GM23338 (cell line): ENCODE data around the gene NEURL3. TPM values are rescaled to one million over a fixed set of nuclear protein-coding genes. Genes with fewer than 3 reads are reported as not detected.

ENCODE experiments used
- ATAC-seq: fragments of 200-7000 bp; cut with Tn5 transposase; 3 replicates; pipeline ENCODE4 v1.9.1; 2020
- DNase-seq: peaks from one replicate; pipeline ENCODE4 v3.0.0-alpha.2; 2015; ENCODE audit warnings: low spot score
- H2AFZ ChIP-seq: fragments of 200-600 bp; sonication (generic); 2 replicates; pipeline ENCODE4 v1.8.0; 2016; ENCODE audit warnings: antibody characterized with exemption, mild to moderate bottlenecking, moderate library complexity
- H3F3A ChIP-seq: fragments of 200-600 bp; sonication (generic); replicated peaks from 2 replicates; pipeline ENCODE4 v1.8.0; 2017; ENCODE audit warnings: antibody characterized with exemption, mixed run types, low read depth
- H3K27ac ChIP-seq: fragments of 200-600 bp; sonication (generic); 2 replicates; pipeline ENCODE4 v1.6.1; 2016; ENCODE audit warnings: low read depth
- H3K27me3 ChIP-seq: fragments of 200-600 bp; sonication (generic); 2 replicates; pipeline ENCODE4 v1.8.0; 2016; ENCODE audit warnings: mild to moderate bottlenecking, mixed run types, moderate library complexity; ENCODE audit not compliant: insufficient read depth
- H3K36me3 ChIP-seq: fragments of 200-600 bp; sonication (generic); 2 replicates; pipeline ENCODE4 v1.8.0; 2016; ENCODE audit warnings: mild to moderate bottlenecking; ENCODE audit not compliant: insufficient read depth
- H3K4me1 ChIP-seq: fragments of 200-600 bp; sonication (generic); 2 replicates; pipeline ENCODE4 v1.8.0; 2016; ENCODE audit warnings: mild to moderate bottlenecking, moderate library complexity; ENCODE audit not compliant: insufficient read depth
- H3K4me2 ChIP-seq: fragments of 200-600 bp; sonication (generic); 2 replicates; pipeline ENCODE4 v1.7.1; 2017; ENCODE audit warnings: mixed run types
- H3K4me3 ChIP-seq: fragments of 200-600 bp; sonication (generic); 2 replicates; pipeline ENCODE4 v1.6.1; 2016; ENCODE audit warnings: mixed run types
- H3K79me2 ChIP-seq: fragments of 200-600 bp; sonication (generic); replicated peaks from 2 replicates; pipeline ENCODE4 v1.8.0; 2017; ENCODE audit warnings: mild to moderate bottlenecking; ENCODE audit not compliant: insufficient read depth
- H3K9me2 ChIP-seq: fragments of 200-600 bp; sonication (generic); 2 replicates; pipeline ENCODE4 v1.8.0; 2017; ENCODE audit not compliant: insufficient read depth
- H4K20me1 ChIP-seq: fragments of 200-600 bp; sonication (generic); replicated peaks from 2 replicates; pipeline ENCODE4 v1.8.0; 2017; ENCODE audit warnings: mild to moderate bottlenecking; ENCODE audit not compliant: insufficient read depth
- H3K27ac Mint-ChIP-seq: 2 replicates; pipeline ENCODE4 v1.8.0; 2020; ENCODE audit warnings: inconsistent platforms, mild to moderate bottlenecking, moderate library complexity, mixed read lengths
- H3K27me3 Mint-ChIP-seq: 3 replicates; pipeline ENCODE4 v1.8.0; 2022; ENCODE audit warnings: low read depth, mild to moderate bottlenecking, moderate library complexity, mixed read lengths, inconsistent platforms; ENCODE audit not compliant: insufficient read depth, poor library complexity
- H3K36me3 Mint-ChIP-seq: 3 replicates; pipeline ENCODE4 v1.8.0; 2021; ENCODE audit warnings: low read depth, mild to moderate bottlenecking, inconsistent platforms, moderate library complexity, mixed read lengths
- H3K4me1 Mint-ChIP-seq: 3 replicates; pipeline ENCODE4 v1.8.0; 2020; ENCODE audit warnings: mild to moderate bottlenecking, inconsistent platforms, mixed read lengths
- H3K4me3 Mint-ChIP-seq: 3 replicates; pipeline ENCODE4 v1.8.0; 2021; ENCODE audit warnings: moderate library complexity, mild to moderate bottlenecking, inconsistent platforms, mixed read lengths
- H3K9me3 Mint-ChIP-seq: 3 replicates; pipeline ENCODE4 v1.8.0; 2020; ENCODE audit warnings: moderate library complexity, mild to moderate bottlenecking, inconsistent platforms, mixed read lengths
- EZH2 ChIP-seq: fragments of 200-600 bp; sonication (generic); IDR thresholded peaks from one replicate; pipeline ENCODE4 v1.8.0; 2017; ENCODE audit warnings: antibody characterized with exemption, mild to moderate bottlenecking, low read depth; ENCODE audit not compliant: unreplicated experiment
- EZH2phosphoT487 ChIP-seq: fragments of 200-600 bp; sonication (generic); IDR thresholded peaks from one replicate; pipeline ENCODE4 v1.8.1; 2018; ENCODE audit warnings: antibody characterized with exemption; ENCODE audit not compliant: unreplicated experiment
- NANOG ChIP-seq: IDR thresholded peaks from 2 replicates; pipeline ENCODE4 v1.6.1; 2016; ENCODE audit warnings: antibody characterized with exemption, borderline replicate concordance
- STAT1 ChIP-seq: IDR thresholded peaks from one replicate; pipeline ENCODE4 v1.6.1; 2016; ENCODE audit warnings: antibody characterized with exemption; ENCODE audit not compliant: unreplicated experiment
- ZNF114 ChIP-seq: fragments of 250-450 bp; sonication (Bioruptor Pico); IDR thresholded peaks from 2 replicates; pipeline ENCODE4 v1.5.0; 2020; ENCODE audit warnings: mild to moderate bottlenecking, moderate library complexity
- polyA plus RNA-seq: library from polyadenylated mRNA; unstranded; fragments of >200 nt; fragmentation: Nextera tagmentation; extraction: Ambion mirVana; gene quantifications from 2 replicates; pipeline ENCODE4 v1.2.1, GENCODE V29; 2016
- total RNA-seq: library from RNA; depleted of rRNA; stranded (reverse); fragments of >200 nt; shearing (Covaris generic); gene quantifications from 2 replicates; pipeline ENCODE4 v1.2.3, GENCODE V29; 2014
- TF ChIP-seq, protein P1 (sequence below): IDR thresholded peaks from one replicate; pipeline ENCODE4 v1.6.1; 2018; ENCODE audit warnings: antibody characterized with exemption; ENCODE audit not compliant: unreplicated experiment
- TF ChIP-seq, protein P2 (sequence below): IDR thresholded peaks from 2 replicates; pipeline ENCODE4 v1.6.1; 2016; ENCODE audit warnings: antibody characterized with exemption
- TF ChIP-seq, protein P3 (sequence below), 2 experiments: fragments of 200-600 bp in 1 of 2; sonication (generic) in 1 of 2; conservative IDR thresholded peaks; 2 replicates each; pipeline versions ENCODE4 v1.5.1 to v1.6.1; 2016 to 2017; ENCODE audit warnings: antibody characterized with exemption in 2 of 2, low read depth in 2 of 2, mild to moderate bottlenecking in 2 of 2, moderate library complexity in 1 of 2

Gene NEURL3
- total and polyA plus RNA-seq, 2 experiments from 2014 or later: 0.21 TPM; not detected in 1

DNA sequence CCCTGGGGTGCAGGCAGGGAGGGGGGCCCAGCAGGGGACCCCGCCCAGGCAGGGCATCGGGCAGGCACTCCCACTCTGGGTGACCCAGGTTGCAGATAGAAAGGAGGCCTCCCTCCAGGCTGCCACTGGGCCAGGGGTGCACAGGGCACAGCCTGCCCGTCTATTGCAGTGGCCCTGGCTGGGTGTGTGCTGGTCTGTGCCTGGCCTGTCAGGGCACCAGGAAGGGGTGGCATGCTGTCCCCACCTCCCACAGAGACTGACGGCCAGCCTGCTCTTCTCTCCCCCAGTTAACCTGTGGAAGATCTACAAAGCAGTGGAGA lies 44.3 kb upstream of the NEURL3 start:
- H3K79me2 ChIP-seq: no peaks in the 10 kb centered on the region
- peaks cover 11% of the 10 kb centered on the region for H3K4me1 ChIP-seq
- H3K27ac ChIP-seq: no peak overlapping the region
- H3K4me3 ChIP-seq: no peak overlapping the region
- ATAC-seq: no peak
- H3K27me3 ChIP-seq: no peaks in the 10 kb centered on the region
- Mint-ChIP-seq H3K27me3 (peaks cover 9% of the 10 kb centered on the region), H3K4me3 (no peak overlapping the region), H3K4me1 (peaks cover 23% of the 10 kb centered on the region), H3K36me3 (peaks cover 16% of the 10 kb centered on the region), H3K9me3 (peaks cover 8% of the 10 kb centered on the region; the same call in 2 of the 3 replicates), H3K27ac (no peak overlapping the region)
- TF ChIP-seq ZNF114 (CRISPR knock-in tag): no peak
- peaks cover 10% of the 10 kb centered on the region; the same call in 1 of the 2 replicates for H3K9me2 ChIP-seq
- H3F3A ChIP-seq: peaks cover 8% of the 10 kb centered on the region; the same call in 1 of the 2 replicates
- H3K36me3 ChIP-seq: no peaks in the 10 kb centered on the region
- H4K20me1 ChIP-seq: no peaks in the 10 kb centered on the region
- no peak for DNase-seq
- no peak overlapping the region for H3K4me2 ChIP-seq
- H2AFZ ChIP-seq: no peak overlapping the region

DNA sequence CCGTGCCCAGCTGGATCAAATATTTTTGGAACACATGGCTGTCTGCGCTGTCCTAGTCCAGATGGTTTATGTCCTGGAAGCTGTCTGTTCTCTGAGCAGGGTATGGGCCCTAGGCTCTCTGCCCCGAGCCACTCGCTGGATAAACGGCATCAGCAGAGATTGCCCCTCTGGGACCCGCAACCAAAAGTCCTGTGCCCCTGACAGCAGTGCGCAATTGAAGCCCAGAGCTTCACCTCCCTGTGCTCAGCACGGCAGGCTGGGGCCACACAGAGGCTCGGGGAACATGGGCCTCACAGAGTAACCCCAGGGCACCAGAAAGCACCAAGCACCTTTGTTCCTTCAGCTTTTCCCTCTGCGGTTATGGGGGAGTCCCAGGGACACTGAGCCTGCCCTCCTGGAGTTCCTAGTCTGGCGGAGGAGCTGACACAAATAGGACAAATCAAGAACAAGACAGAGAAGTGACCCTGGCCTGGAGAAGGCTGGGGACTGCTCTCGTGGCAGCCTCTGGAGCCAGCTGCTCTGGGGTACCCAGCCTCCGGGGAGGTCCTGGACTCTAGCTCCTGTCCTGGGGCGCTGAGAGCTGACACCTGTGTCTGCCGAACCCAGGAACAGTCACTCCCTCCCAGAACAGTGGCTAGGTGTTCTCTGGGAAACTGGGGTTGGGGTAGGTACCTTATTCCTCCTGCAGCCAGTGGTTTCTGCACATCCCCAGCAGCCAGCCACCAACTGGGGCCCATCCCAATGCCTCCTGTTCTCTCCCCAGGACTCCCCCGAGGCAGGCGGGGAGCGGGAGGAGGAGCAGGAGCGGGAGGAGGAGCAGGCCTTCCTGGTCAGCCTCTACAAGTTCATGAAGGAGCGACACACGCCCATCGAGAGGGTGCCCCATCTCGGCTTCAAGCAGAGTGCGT lies 43.7 kb upstream of the NEURL3 start:
- no peaks in the 10 kb centered on the region for H3K36me3 ChIP-seq
- DNase-seq (no peak), ATAC-seq (no peak)
- H3K4me3 ChIP-seq: no peak overlapping the region
- no peak overlapping the region for H3K27ac Mint-ChIP-seq
- H3K36me3 Mint-ChIP-seq: peaks cover 18% of the 10 kb centered on the region
- peaks cover 11% of the 10 kb centered on the region for H3K4me1 ChIP-seq
- no peaks in the 10 kb centered on the region for H3K27me3 ChIP-seq
- H2AFZ ChIP-seq: no peak overlapping the region
- no peaks in the 10 kb centered on the region for H3K79me2 ChIP-seq
- H3K27ac ChIP-seq: no peak overlapping the region
- H3F3A ChIP-seq: peaks cover 8% of the 10 kb centered on the region; the same call in 1 of the 2 replicates
- no peaks in the 10 kb centered on the region for H4K20me1 ChIP-seq
- peaks cover 8% of the 10 kb centered on the region; the same call in 2 of the 3 replicates for H3K9me3 Mint-ChIP-seq
- peaks cover 10% of the 10 kb centered on the region; the same call in 1 of the 2 replicates for H3K9me2 ChIP-seq
- H3K27me3 Mint-ChIP-seq: peaks cover 9% of the 10 kb centered on the region
- peaks cover 23% of the 10 kb centered on the region for H3K4me1 Mint-ChIP-seq
- H3K4me2 ChIP-seq: no peak overlapping the region
- H3K4me3 Mint-ChIP-seq: no peak overlapping the region
- no peak for TF ChIP-seq NANOG
- TF ChIP-seq, protein P1, sequence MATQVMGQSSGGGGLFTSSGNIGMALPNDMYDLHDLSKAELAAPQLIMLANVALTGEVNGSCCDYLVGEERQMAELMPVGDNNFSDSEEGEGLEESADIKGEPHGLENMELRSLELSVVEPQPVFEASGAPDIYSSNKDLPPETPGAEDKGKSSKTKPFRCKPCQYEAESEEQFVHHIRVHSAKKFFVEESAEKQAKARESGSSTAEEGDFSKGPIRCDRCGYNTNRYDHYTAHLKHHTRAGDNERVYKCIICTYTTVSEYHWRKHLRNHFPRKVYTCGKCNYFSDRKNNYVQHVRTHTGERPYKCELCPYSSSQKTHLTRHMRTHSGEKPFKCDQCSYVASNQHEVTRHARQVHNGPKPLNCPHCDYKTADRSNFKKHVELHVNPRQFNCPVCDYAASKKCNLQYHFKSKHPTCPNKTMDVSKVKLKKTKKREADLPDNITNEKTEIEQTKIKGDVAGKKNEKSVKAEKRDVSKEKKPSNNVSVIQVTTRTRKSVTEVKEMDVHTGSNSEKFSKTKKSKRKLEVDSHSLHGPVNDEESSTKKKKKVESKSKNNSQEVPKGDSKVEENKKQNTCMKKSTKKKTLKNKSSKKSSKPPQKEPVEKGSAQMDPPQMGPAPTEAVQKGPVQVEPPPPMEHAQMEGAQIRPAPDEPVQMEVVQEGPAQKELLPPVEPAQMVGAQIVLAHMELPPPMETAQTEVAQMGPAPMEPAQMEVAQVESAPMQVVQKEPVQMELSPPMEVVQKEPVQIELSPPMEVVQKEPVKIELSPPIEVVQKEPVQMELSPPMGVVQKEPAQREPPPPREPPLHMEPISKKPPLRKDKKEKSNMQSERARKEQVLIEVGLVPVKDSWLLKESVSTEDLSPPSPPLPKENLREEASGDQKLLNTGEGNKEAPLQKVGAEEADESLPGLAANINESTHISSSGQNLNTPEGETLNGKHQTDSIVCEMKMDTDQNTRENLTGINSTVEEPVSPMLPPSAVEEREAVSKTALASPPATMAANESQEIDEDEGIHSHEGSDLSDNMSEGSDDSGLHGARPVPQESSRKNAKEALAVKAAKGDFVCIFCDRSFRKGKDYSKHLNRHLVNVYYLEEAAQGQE: no peak
- TF ChIP-seq EZH2: no peak
- no peak for TF ChIP-seq STAT1
- TF ChIP-seq, protein P2, sequence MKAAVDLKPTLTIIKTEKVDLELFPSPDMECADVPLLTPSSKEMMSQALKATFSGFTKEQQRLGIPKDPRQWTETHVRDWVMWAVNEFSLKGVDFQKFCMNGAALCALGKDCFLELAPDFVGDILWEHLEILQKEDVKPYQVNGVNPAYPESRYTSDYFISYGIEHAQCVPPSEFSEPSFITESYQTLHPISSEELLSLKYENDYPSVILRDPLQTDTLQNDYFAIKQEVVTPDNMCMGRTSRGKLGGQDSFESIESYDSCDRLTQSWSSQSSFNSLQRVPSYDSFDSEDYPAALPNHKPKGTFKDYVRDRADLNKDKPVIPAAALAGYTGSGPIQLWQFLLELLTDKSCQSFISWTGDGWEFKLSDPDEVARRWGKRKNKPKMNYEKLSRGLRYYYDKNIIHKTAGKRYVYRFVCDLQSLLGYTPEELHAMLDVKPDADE: no peak
- TF ChIP-seq ZNF114 (CRISPR knock-in tag): no peak
- TF ChIP-seq, protein P3, sequence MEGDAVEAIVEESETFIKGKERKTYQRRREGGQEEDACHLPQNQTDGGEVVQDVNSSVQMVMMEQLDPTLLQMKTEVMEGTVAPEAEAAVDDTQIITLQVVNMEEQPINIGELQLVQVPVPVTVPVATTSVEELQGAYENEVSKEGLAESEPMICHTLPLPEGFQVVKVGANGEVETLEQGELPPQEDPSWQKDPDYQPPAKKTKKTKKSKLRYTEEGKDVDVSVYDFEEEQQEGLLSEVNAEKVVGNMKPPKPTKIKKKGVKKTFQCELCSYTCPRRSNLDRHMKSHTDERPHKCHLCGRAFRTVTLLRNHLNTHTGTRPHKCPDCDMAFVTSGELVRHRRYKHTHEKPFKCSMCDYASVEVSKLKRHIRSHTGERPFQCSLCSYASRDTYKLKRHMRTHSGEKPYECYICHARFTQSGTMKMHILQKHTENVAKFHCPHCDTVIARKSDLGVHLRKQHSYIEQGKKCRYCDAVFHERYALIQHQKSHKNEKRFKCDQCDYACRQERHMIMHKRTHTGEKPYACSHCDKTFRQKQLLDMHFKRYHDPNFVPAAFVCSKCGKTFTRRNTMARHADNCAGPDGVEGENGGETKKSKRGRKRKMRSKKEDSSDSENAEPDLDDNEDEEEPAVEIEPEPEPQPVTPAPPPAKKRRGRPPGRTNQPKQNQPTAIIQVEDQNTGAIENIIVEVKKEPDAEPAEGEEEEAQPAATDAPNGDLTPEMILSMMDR (conservative IDR thresholded peaks at IDR 0.05; ENCODE audit: low read depth in 2 of 2): no peak
- TF ChIP-seq EZH2phosphoT487: no peak
